Hematopoietic multipotent progenitor cell treated with erythropoietin and hydrocortisone succinate and interleukin-3 and kit ligand, for 8 days (in vitro differentiated cells): ENCODE data around the gene MSN.
"Not testable (repeated sequence)": the region's sequence is repeated elsewhere in the genome, so short reads cannot be mapped to it uniquely, and the experiment has no call there.

ENCODE experiments used
- DNase-seq: peaks from one replicate; pipeline ENCODE4 v3.0.0-alpha.2; 2015

Gene MSN

DNA sequence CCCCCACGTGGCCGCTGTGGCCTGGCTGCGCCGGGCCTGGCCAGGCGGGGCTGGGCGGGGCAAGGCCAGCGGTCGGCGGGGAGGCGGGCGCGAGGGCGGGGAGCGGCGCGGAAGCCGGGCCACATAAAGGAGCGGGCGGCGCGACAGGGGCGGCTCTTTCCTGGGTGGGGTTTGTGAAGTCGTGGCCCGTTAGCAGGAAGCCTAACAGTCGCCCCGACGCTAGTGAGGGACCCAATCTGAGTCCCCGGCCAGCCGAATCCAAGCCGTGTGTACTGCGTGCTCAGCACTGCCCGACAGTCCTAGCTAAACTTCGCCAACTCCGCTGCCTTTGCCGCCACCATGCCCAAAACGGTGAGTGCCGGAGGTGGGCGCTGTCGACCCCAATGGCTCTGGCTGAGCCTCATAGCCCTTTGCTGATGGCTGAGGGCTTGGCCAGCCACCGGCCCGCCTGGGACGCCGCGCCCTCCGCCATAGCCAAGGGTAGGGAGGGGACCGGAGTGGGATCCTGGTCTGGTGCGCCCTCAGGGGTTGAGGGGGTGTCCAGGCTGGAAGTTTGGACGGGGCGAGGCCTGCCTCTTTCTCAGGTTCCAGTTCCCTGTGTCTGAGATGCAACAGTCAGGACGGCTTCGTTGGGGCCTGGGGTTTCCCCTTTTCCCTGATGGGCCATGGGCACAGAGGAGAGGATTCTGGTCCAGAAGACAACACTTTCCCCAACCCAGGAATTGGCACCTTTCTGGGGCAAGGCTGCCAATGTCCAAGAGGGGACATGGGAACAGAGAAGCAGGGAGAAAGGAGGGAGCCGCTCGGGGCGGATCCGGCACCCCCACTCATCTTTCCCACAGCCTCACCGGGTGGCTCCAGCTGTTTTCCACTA, at the start of gene MSN:
Gene MSN, plus strand, starts transcription at position 152 of the 874 bp plus-strand sequence. Its CDS starts 188 bp downstream, at position 340.
- peak; percentile 69 for DNase-seq

DNA sequence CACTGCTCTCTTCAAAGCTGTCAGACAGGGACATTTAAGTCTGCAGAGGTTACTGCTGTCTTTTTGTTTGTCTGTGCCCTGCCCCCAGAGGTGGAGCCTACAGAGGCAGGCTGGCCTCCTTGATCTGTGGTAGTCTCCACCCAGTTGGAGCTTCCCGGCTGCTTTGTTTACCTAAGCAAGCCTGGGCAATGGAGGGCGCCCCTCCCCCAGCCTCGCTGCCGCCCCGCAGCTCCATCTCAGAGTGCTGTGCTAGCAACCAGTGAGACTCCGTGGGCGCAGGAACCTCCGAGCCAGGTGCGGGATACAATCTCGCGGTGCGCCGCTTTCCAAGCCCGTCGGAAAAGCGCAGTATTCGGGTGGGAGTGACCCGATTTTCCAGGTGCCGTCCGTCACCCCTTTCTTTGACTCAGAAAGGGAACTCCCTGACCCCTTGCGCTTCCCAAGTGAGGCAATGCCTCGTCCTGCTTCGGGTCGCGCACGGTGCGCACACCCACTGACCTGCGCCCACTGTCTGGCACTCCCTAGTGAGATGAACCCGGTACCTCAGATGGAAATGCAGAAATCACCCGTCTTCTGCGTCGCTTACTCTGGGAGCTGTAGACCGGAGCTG, 47.3 kb upstream of the MSN start:
- not testable (repeated sequence) for DNase-seq

DNA sequence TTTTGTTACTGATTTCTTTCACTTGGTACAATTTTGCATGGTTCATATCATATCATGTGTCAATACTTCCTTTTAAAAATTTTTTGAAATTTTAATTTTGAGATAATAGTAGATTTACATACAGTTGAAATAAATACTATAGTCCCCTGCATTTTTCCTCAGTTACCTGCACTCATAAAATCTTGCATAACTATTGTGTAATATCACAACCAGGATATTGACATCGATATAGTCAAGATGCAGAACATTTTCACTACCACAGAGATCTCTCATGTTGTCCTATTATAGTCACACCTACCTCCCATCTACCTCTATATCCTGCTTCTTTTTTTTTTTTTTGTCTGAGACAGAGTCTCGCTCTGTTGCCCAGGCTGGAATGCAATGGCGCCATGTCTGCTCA, 36.7 kb upstream of the MSN start:
- DNase-seq: no peak

- no peak for DNase-seq
Measured at GRCh38 chrX:65633826-65634225, 33.6 kb upstream of the MSN start.

GRCh38 chrX:65634732-65635131, 32.7 kb upstream of the MSN start:
- no peak for DNase-seq

DNA sequence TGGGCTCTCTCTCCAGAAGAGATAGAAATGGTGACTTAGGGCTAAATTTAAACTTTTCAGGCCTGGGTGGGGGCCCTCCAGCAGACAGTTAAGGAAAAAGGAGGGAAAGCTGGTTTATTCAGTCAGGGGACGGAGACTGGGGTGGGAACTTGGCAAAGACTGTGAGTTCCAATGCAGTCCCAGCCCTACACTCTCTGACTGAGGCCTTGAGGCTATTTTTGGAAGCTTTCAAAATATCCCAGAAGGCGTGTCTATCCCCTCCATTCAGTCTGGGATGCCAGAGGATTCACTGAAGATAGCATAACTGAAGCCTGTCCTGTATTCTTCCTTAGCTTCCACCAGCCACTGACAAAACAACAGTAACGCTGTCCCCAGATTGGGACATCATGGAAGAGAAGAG, 32.1 kb upstream of the MSN start:
- DNase-seq: no peak

DNA sequence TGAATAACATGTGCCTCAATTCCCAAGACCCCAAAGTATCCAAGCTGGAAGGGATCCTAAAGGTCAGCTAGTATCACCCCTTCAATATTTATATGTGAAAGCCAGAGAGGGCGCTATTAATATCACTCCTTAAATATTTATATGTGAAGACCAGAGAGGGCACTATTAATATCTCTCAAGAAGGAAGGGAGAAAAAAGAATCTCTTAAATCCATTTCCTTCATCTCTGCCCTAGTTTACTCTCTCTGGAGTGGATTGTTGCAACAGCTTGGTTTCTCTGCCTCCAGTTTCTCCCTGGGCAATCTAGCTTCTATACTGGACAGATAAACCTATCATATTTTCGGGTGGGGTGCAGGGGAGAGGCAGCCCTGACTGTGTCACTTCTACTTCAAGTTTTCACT, 31.6 kb upstream of the MSN start:
- DNase-seq: no peak

- not testable (repeated sequence) for DNase-seq
Measured at GRCh38 chrX:65636261-65636660, 31.2 kb upstream of the MSN start.

- DNase-seq: no peak
Measured at GRCh38 chrX:65637335-65637734, 30.1 kb upstream of the MSN start.

GRCh38 chrX:65642914-65643491, 24.5 kb upstream of the MSN start:
- DNase-seq: no peak

GRCh38 chrX:65643531-65644052, 23.9 kb upstream of the MSN start:
- no peak for DNase-seq

- DNase-seq: peak; percentile 80
Measured at GRCh38 chrX:65644621-65645289, 22.7 kb upstream of the MSN start.

GRCh38 chrX:65647801-65648200, 19.7 kb upstream of the MSN start:
- DNase-seq: no peak

DNA sequence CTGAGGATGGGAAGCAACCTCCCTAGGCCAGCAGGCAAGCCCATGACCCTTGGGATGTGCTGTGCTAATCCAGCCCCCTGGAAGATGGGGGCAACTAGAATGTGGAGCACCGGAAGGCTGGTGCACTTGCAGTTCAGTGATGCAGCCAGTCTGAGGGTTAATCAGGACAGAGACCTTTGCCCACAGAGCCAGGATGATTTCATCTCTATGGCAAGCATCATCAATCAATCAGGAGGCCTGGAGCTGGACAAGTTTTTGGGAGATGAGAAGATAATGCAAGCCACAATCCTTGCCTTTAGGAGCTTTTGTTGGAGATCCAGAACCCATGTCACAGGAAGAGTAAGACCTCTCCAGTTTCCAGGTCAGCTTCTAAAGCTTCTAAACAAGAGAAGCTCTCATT, 15.4 kb upstream of the MSN start:
- DNase-seq: no peak

DNA sequence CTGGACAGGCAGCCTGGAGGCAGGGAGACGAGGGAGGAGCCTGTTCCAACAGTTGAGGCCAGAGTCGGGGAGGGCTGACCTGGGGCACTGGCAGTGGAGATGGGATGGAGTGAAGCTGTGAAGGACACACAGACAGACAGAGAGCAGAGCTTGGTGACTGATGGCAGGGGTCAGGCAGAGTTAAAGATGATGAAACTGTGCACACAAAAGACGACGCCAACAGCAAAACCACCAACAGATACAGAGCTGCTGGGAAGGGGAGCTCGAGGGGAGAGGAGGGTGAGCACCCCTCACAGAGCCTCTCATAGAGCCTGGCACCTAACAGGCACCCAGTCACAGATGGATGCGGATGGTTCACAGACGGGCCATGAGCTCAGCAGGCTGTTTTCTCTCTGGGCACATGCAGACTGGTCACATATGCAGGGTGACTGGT, 10.4 kb upstream of the MSN start:
- DNase-seq: not testable (repeated sequence)

- no peak for DNase-seq
Measured at GRCh38 chrX:65657659-65658058, 9.8 kb upstream of the MSN start.

GRCh38 chrX:65658229-65658628, 9.2 kb upstream of the MSN start:
- DNase-seq: no peak

GRCh38 chrX:65667157-65667502, 324 bp upstream of the MSN start:
- DNase-seq: no peak

GRCh38 chrX:65668377-65669310, 1.2 kb downstream of the MSN start:
- peak; percentile 85 for DNase-seq

DNA sequence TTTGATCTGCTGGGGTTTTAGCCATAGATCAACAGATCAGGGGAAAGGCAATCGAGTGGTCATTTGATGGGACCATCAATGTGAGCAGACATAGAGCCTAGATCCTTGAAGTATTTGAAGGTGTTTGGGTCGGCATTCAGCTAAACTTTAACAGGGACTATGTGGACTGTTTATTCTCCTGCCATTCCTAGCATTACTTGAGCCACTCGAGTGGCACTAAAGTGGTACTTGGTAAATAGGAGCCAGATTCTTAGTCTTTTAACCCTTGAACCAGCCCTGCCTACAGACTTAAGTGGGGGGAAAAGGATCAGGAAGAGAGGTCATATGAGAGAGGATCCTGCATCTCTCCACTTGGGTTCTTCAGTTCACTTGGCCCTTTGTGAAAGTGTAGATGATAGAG, 3.8 kb downstream of the MSN start:
- no peak for DNase-seq

- no peak for DNase-seq
Measured at GRCh38 chrX:65671966-65672365, 4.5 kb downstream of the MSN start.

- DNase-seq: no peak
Measured at GRCh38 chrX:65673857-65674203, 6.4 kb downstream of the MSN start.
